GM12891 (cell line): ENCODE data around the gene ITPR1.

ENCODE experiments used
- DNase-seq: peaks from one replicate; pipeline ENCODE4 v3.0.0; 2011; ENCODE audit warnings: low spot score; ENCODE audit not compliant: insufficient read length
- FAIRE-seq: peaks from 2 replicates; lab custom pipeline; 2011; peaks lifted over from hg19 to GRCh38; lab: Jason Lieb, UNC
- PAX5 ChIP-seq: IDR thresholded peaks from 2 replicates; pipeline ENCODE4 v1.6.1; 2011; ENCODE audit warnings: low read length, moderate library complexity, mild to moderate bottlenecking; ENCODE audit not compliant: insufficient read depth, severe bottlenecking
- POLR2A ChIP-seq: IDR thresholded peaks from 2 replicates; pipeline ENCODE4 v1.6.1; 2011; ENCODE audit warnings: low read depth, low read length, control low read depth
- POLR2AphosphoS5 ChIP-seq: IDR thresholded peaks from 2 replicates; pipeline ENCODE4 v1.6.1; 2011; ENCODE audit warnings: low read depth, low read length, control low read depth
- POU2F2 ChIP-seq: IDR thresholded peaks from 2 replicates; pipeline ENCODE4 v1.6.1; 2011; ENCODE audit warnings: low read depth, mild to moderate bottlenecking, control low read depth, low read length, moderate library complexity
- SPI1 ChIP-seq: IDR thresholded peaks from 2 replicates; pipeline ENCODE4 v1.6.1; 2011; ENCODE audit warnings: low read depth, low read length, control low read depth
- TAF1 ChIP-seq: IDR thresholded peaks from 2 replicates; pipeline ENCODE4 v1.6.1; 2011; ENCODE audit warnings: low read depth, low read length, control low read depth

Gene ITPR1

GRCh38 chr3:4508048-4508981 lies 15.2 kb downstream of the ITPR1 start:
- 0 out of 2 replicates have a peak, but pooled peaks have one; percentile 11 for TF ChIP-seq TAF1
- TF ChIP-seq POLR2AphosphoS5, result no peak
- TF ChIP-seq SPI1, result peak; percentile 80
- peak; percentile 57; the same call in 1 of the 2 replicates for TF ChIP-seq POU2F2
- no peak for TF ChIP-seq POLR2A
- TF ChIP-seq PAX5, result peak; percentile 50
- no peak for DNase-seq
- peak; percentile 87 for FAIRE-seq

GRCh38 chr3:4509043-4509442 lies 15.9 kb downstream of the ITPR1 start:
- TF ChIP-seq POU2F2 (no peak), PAX5 (no peak), POLR2AphosphoS5 (no peak), SPI1 (no peak), TAF1 (no peak), POLR2A (no peak)
- FAIRE-seq, result no peak
- DNase-seq, result no peak

GRCh38 chr3:4509983-4510755 lies 17.0 kb downstream of the ITPR1 start:
- DNase-seq (no peak), FAIRE-seq (no peak)
- TF ChIP-seq POU2F2, result no peak
- TF ChIP-seq POLR2A, result no peak
- TF ChIP-seq POLR2AphosphoS5, result no peak
- no peak for TF ChIP-seq SPI1
- no peak for TF ChIP-seq PAX5
- TF ChIP-seq TAF1, result no peak

- no peak for TF ChIP-seq SPI1
- TF ChIP-seq POLR2AphosphoS5, result no peak
- no peak for TF ChIP-seq POU2F2
- no peak for TF ChIP-seq PAX5
- TF ChIP-seq POLR2A, result no peak
- TF ChIP-seq TAF1, result no peak
- FAIRE-seq, result no peak
- no peak for DNase-seq
Measured at GRCh38 chr3:4511491-4512262, 18.5 kb downstream of the ITPR1 start.

GRCh38 chr3:4512895-4513616 lies 19.9 kb downstream of the ITPR1 start:
- DNase-seq, result no peak
- FAIRE-seq, result no peak
- TF ChIP-seq POLR2A (no peak), POU2F2 (no peak), POLR2AphosphoS5 (no peak), PAX5 (no peak), TAF1 (no peak)

- no peak for DNase-seq
- TF ChIP-seq POLR2A (no peak), TAF1 (no peak), SPI1 (no peak), POLR2AphosphoS5 (no peak), POU2F2 (no peak), PAX5 (no peak)
- FAIRE-seq, result no peak
Measured at GRCh38 chr3:4514321-4514720, 21.2 kb downstream of the ITPR1 start.

GRCh38 chr3:4514916-4515315 lies 21.8 kb downstream of the ITPR1 start:
- no peak for DNase-seq
- TF ChIP-seq SPI1, result no peak
- TF ChIP-seq PAX5, result no peak
- TF ChIP-seq POU2F2, result no peak
- no peak for TF ChIP-seq POLR2AphosphoS5
- no peak for TF ChIP-seq TAF1
- TF ChIP-seq POLR2A, result no peak
- FAIRE-seq, result no peak
